ENCODE results near the gene EHD1. TPM values are rescaled to one million over a fixed set of nuclear protein-coding genes. Genes with fewer than 3 reads are reported as not detected.
A peak's percentile ranks its signal among the peaks of the same experiment; 100 is the strongest.

Gene EHD1
- polyA plus RNA-seq, 1 experiment = 56.1 TPM

DNA sequence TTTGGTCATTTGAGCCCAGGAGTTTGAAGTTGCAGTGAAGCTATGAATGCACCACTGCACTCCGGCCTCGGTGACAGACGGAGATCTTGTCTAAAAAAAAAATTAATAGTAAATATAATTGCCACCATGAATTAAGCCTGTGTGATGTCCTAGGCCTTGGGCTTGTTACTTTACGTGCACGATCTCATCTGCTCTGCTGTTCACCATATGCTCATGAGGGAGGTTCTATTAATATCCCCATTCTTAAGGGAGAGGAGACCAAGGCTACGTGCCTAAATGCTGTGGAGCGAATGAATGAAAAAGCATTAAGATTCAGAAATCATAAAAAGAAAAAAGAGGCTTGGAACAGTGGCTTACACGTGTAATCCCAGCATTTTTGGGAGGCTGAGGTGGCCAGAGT, 41.2 kb upstream of the EHD1 start:
- Histone ChIP-seq H3K27me3 (ENCODE audit: control insufficient read depth, insufficient read depth, low read length) (no peaks in the 10 kb centered on the region), H3K27ac (ENCODE audit: low read depth, low read length) (no peak overlapping the region), H3K9me3 (ENCODE audit: control insufficient read depth, insufficient read depth, low read length) (no peaks in the 10 kb centered on the region; the same call in 1 of the 2 replicates), H3K4me3 (ENCODE audit: low read depth, low read length) (no peak overlapping the region)
- CTCF ChIA-PET = interaction anchor here (0.7 to 1.8 kb wide), 5 partner anchors 14 to 191 kb away, joined by 3 to 5 read pairs (median 3); partner anchors contain the start of gene ARL2
- TF ChIP-seq, protein P1, sequence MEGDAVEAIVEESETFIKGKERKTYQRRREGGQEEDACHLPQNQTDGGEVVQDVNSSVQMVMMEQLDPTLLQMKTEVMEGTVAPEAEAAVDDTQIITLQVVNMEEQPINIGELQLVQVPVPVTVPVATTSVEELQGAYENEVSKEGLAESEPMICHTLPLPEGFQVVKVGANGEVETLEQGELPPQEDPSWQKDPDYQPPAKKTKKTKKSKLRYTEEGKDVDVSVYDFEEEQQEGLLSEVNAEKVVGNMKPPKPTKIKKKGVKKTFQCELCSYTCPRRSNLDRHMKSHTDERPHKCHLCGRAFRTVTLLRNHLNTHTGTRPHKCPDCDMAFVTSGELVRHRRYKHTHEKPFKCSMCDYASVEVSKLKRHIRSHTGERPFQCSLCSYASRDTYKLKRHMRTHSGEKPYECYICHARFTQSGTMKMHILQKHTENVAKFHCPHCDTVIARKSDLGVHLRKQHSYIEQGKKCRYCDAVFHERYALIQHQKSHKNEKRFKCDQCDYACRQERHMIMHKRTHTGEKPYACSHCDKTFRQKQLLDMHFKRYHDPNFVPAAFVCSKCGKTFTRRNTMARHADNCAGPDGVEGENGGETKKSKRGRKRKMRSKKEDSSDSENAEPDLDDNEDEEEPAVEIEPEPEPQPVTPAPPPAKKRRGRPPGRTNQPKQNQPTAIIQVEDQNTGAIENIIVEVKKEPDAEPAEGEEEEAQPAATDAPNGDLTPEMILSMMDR (IDR thresholded peaks at IDR 0.05; ENCODE audit: low read depth, low read length) = no peak
- POLR2A ChIA-PET = no interaction called here
- no peak for DNase-seq (ENCODE audit: low read depth, low spot score)

DNA sequence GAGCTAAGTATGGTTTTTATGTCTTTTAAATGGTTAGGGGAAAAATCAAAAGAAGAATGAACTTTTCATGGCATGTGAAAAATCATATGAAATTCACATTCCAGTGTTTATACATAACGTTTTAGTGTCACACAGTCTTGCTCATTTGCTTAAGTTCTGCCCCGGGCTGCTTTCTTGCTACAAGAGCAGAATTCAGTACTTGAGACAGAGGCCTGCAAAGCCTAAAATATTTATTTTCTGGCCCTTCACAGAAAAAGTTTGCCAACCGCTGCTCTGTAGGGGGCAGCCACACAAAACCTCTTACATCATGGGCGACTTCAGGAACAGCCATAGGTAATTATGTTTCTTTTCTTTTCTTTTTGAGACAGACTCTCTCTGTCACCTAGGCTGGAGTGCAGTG, 39.6 kb upstream of the EHD1 start:
- Histone ChIP-seq H3K27me3 (ENCODE audit: control insufficient read depth, insufficient read depth, low read length) (no peaks in the 10 kb centered on the region), H3K9me3 (ENCODE audit: control insufficient read depth, insufficient read depth, low read length) (no peaks in the 10 kb centered on the region; the same call in 1 of the 2 replicates), H3K4me3 (ENCODE audit: low read depth, low read length) (peak overlapping the region; percentile 61), H3K27ac (ENCODE audit: low read depth, low read length) (peak overlapping the region; percentile 81)
- ChIA-PET POLR2A (interaction anchor here (0.5 to 0.9 kb wide), 2 partner anchors 24 to 199 kb away, joined by 3 to 4 read pairs; partner anchors contain the start of gene ZNHIT2), CTCF (interaction anchor here (1.1 to 1.8 kb wide), 2 partner anchors 27 to 193 kb away, joined by 3 to 4 read pairs; no protein-coding TSS in a partner anchor)
- TF ChIP-seq, protein P1 (IDR thresholded peaks at IDR 0.05; ENCODE audit: low read depth, low read length) = peak; percentile 52
- DNase-seq (ENCODE audit: low read depth, low spot score) = peak; percentile 23

DNA sequence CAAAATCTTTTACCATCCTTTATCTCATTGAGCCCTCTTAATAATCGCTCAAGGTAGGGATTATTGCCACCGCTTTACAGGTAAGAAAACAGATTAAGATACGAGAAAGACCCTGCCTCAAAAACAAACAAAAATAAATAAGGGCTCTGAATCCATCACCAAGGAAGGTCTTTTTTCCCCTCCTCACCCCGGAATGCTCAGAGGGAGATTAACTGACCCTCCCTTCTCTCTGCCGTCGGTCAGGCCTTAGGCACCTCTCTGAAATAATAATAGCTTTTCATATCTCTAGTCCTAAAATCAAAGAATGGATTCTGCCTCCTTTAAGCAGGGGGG, 39.2 kb upstream of the EHD1 start:
- DNase-seq (ENCODE audit: low read depth, low spot score) = no peak
- POLR2A ChIA-PET = interaction anchor here (0.5 to 0.9 kb wide), 2 partner anchors 25 to 200 kb away, joined by 3 to 4 read pairs; partner anchors contain the start of gene ZNHIT2
- TF ChIP-seq, protein P1 (IDR thresholded peaks at IDR 0.05; ENCODE audit: low read depth, low read length) = no peak

DNA sequence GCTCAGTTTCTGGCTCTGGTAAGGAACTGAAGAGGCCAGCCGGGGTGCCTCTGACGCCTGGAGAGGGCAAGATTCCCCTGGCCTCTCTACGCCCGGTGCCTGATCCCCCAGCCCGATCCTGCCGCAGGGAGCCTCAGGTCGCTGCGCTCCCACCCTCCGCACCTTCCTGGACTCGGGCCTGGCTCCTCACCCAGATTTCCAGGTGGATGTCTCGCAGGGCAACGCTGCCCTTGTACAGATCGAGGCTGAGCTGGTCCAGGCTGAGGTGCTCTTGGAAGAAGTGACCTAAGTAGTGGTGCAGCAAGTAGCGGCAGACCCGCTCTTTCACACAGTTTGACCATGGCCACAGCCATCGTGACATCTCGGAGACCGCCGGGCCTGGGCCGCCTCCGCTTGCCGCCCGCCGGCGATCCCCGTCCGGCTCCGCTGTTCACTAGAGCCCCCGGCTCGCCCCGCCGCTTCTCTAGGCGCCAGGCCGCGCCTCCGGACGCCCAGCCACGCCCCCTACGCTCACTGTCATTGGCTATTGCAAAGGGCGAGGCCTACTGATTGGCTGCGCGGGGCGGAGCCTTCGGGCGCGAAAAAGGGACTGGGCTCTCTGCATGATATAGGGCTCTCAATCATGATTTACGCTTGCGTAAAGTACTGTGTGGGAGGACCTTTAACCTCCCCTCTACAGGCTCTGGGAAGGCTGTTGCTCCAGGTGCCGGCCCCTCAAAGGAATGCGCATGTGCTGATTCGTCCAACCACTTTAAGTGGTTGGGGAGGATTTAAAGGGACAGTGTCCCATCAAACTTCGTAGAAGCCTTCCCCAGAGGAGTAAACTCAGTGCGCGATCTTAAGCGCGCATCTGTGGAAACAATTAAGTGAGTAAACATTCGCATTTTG, 38.6 kb upstream of the EHD1 start, which contains the start of gene ATG2A:
Gene ATG2A (minus strand): TSS at position 435 of the 888 bp plus-strand sequence. CDS start 74 bp downstream, at position 361.
- TF ChIP-seq, protein P1 (IDR thresholded peaks at IDR 0.05; ENCODE audit: low read depth, low read length) = no peak
- POLR2A ChIA-PET = interaction anchor here (0.9 to 1.5 kb wide), 2 partner anchors 97 to 200 kb away, joined by 3 to 4 read pairs; partner anchors contain the start of genes ARL2 and ZNHIT2

More for the DNA sequence above, 39.2 kb upstream of the EHD1 start:
- H3K4me3 ChIP-seq (ENCODE audit: low read depth, low read length) = peak overlapping the region; percentile 61
- H3K27me3 ChIP-seq (ENCODE audit: control insufficient read depth, insufficient read depth, low read length) = no peaks in the 10 kb centered on the region
- H3K27ac ChIP-seq (ENCODE audit: low read depth, low read length) = peak overlapping the region; percentile 81
- CTCF ChIA-PET = interaction anchor here (1.1 kb wide), 1 partner anchor 27 kb away, joined by 3 read pairs; no protein-coding TSS in a partner anchor
- no peaks in the 10 kb centered on the region; the same call in 1 of the 2 replicates for H3K9me3 ChIP-seq (ENCODE audit: control insufficient read depth, insufficient read depth, low read length)

More for the DNA sequence above, 38.6 kb upstream of the EHD1 start, which contains the start of gene ATG2A:
- Histone ChIP-seq H3K4me3 (ENCODE audit: low read depth, low read length) (peak within 1 kb of the TSS; percentile 90), H3K27me3 (ENCODE audit: control insufficient read depth, insufficient read depth, low read length) (no peaks in the 10 kb centered on the region), H3K27ac (ENCODE audit: low read depth, low read length) (peak within 1 kb of the TSS; percentile 81), H3K9me3 (ENCODE audit: control insufficient read depth, insufficient read depth, low read length) (no peaks in the 10 kb centered on the region; the same call in 1 of the 2 replicates)
- peak; percentile 99 for DNase-seq (ENCODE audit: low read depth, low spot score)
- CTCF ChIA-PET = no interaction called here

Data from AG04450 (cell line).